HG03103 (cell line): ENCODE data around the gene NAT14.

Experiments
- ATAC-seq: cut with Tn5 transposase; IDR thresholded peaks from one replicate; pipeline ENCODE4 v1.9.1; 2021; ENCODE audit warnings: low read depth; ENCODE audit not compliant: unreplicated experiment

The NAT14 gene

GRCh38 chr19:55452749-55453346 is 32.1 kb upstream of the NAT14 start:
- ATAC-seq, result no peak

GRCh38 chr19:55453511-55454260 is 31.3 kb upstream of the NAT14 start:
- ATAC-seq, result no peak

GRCh38 chr19:55454787-55455243 is 30.2 kb upstream of the NAT14 start:
- ATAC-seq, result no peak

GRCh38 chr19:55455576-55456235 is 29.3 kb upstream of the NAT14 start:
- ATAC-seq, result no peak

GRCh38 chr19:55456347-55456746 is 28.6 kb upstream of the NAT14 start:
- no peak for ATAC-seq

- no peak for ATAC-seq
Measured at GRCh38 chr19:55457683-55458457, 27.1 kb upstream of the NAT14 start.

- no peak for ATAC-seq
Measured at GRCh38 chr19:55459551-55459949, 25.4 kb upstream of the NAT14 start.

- ATAC-seq, result no peak
Measured at GRCh38 chr19:55459950-55460657, 24.9 kb upstream of the NAT14 start.

GRCh38 chr19:55460670-55461258 is 24.2 kb upstream of the NAT14 start:
- no peak for ATAC-seq

GRCh38 chr19:55461259-55461973 is 23.6 kb upstream of the NAT14 start, which contains the start of gene ISOC2:
ISOC2 (minus strand) TSS chr19:55461642; CDS start chr19:55456486, 5,156 bp downstream.
- ATAC-seq, result peak; percentile 94

GRCh38 chr19:55461974-55462626 is 22.9 kb upstream of the NAT14 start:
- no peak for ATAC-seq

- ATAC-seq, result no peak
Measured at GRCh38 chr19:55462722-55463121, 22.3 kb upstream of the NAT14 start.

- ATAC-seq, result no peak
Measured at GRCh38 chr19:55463583-55464031, 21.4 kb upstream of the NAT14 start.

GRCh38 chr19:55464039-55464661 is 20.8 kb upstream of the NAT14 start:
- ATAC-seq, result no peak

GRCh38 chr19:55464662-55465054 is 20.3 kb upstream of the NAT14 start, which contains the start of gene C19orf85:
C19orf85 (minus strand) TSS chr19:55464751; CDS start chr19:55464554, 197 bp downstream.
- no peak for ATAC-seq

- no peak for ATAC-seq
Measured at GRCh38 chr19:55465460-55466240, 19.3 kb upstream of the NAT14 start.

- ATAC-seq, result no peak
Measured at GRCh38 chr19:55466241-55466614, 18.8 kb upstream of the NAT14 start.
